KOPT-K1 (cell line): Measurements from ENCODE around the gene CRTAC1.

ENCODE experiments used
- H3K27ac ChIP-seq: fragments of 200-600 bp; sonication (generic); 2 replicates; pipeline ENCODE4 v1.5.1; 2016; ENCODE audit warnings: antibody characterized with exemption, mild to moderate bottlenecking, low read depth, low read length; ENCODE audit not compliant: poor library complexity, severe bottlenecking
- H3K36me3 ChIP-seq: fragments of 200-600 bp; sonication (generic); 2 replicates; pipeline ENCODE4 v1.5.1; 2017; ENCODE audit warnings: antibody characterized with exemption, mild to moderate bottlenecking, low read length, moderate library complexity; ENCODE audit not compliant: insufficient read depth
- H3K9me3 ChIP-seq: fragments of 200-600 bp; sonication (generic); 2 replicates; pipeline ENCODE4 v1.5.1; 2017; ENCODE audit warnings: antibody characterized with exemption, low read length, mild to moderate bottlenecking; ENCODE audit not compliant: insufficient read depth, poor library complexity, severe bottlenecking

The CRTAC1 gene

GRCh38 chr10:97969538-97970079 is 60.8 kb downstream of the CRTAC1 start:
- Histone ChIP-seq H3K27ac (no peak overlapping the region), H3K36me3 (no peaks in the 10 kb centered on the region), H3K9me3 (no peaks in the 10 kb centered on the region)

GRCh38 chr10:97964748-97965147 is 65.7 kb downstream of the CRTAC1 start:
- Histone ChIP-seq H3K9me3 (no peaks in the 10 kb centered on the region), H3K36me3 (no peaks in the 10 kb centered on the region), H3K27ac (no peak overlapping the region)

GRCh38 chr10:97961945-97962344 is 68.5 kb downstream of the CRTAC1 start:
- H3K36me3 ChIP-seq = no peaks in the 10 kb centered on the region
- no peak overlapping the region for H3K27ac ChIP-seq
- no peaks in the 10 kb centered on the region for H3K9me3 ChIP-seq

- Histone ChIP-seq H3K27ac (no peak overlapping the region), H3K36me3 (no peaks in the 10 kb centered on the region), H3K9me3 (no peaks in the 10 kb centered on the region)
Measured at GRCh38 chr10:97960269-97961056, 70.0 kb downstream of the CRTAC1 start.

GRCh38 chr10:97949462-97949861 is 81.0 kb downstream of the CRTAC1 start:
- Histone ChIP-seq H3K36me3 (no peaks in the 10 kb centered on the region), H3K9me3 (peaks cover 13% of the 10 kb centered on the region), H3K27ac (no peak overlapping the region)

GRCh38 chr10:97948822-97949221 is 81.6 kb downstream of the CRTAC1 start:
- Histone ChIP-seq H3K36me3 (no peaks in the 10 kb centered on the region), H3K27ac (no peak overlapping the region), H3K9me3 (peaks cover 13% of the 10 kb centered on the region)

GRCh38 chr10:97944772-97945171 is 85.6 kb downstream of the CRTAC1 start:
- Histone ChIP-seq H3K27ac (no peak overlapping the region), H3K9me3 (peaks cover 13% of the 10 kb centered on the region)

GRCh38 chr10:97943294-97943693 is 87.1 kb downstream of the CRTAC1 start:
- peaks cover 4% of the 10 kb centered on the region for H3K9me3 ChIP-seq
- no peaks in the 10 kb centered on the region for H3K36me3 ChIP-seq
- H3K27ac ChIP-seq = no peak overlapping the region

More at GRCh38 chr10:97944772-97945171, 85.6 kb downstream of the CRTAC1 start:
- H3K36me3 ChIP-seq = no peaks in the 10 kb centered on the region

- Histone ChIP-seq H3K36me3 (no peaks in the 10 kb centered on the region), H3K27ac (no peak overlapping the region), H3K9me3 (no peaks in the 10 kb centered on the region)
Measured at GRCh38 chr10:97940534-97940933, 89.9 kb downstream of the CRTAC1 start.

GRCh38 chr10:97939446-97939990 is 90.9 kb downstream of the CRTAC1 start:
- Histone ChIP-seq H3K9me3 (no peaks in the 10 kb centered on the region), H3K36me3 (no peaks in the 10 kb centered on the region), H3K27ac (no peak overlapping the region)

- H3K27ac ChIP-seq = no peak overlapping the region
Measured at GRCh38 chr10:97937928-97938327, 92.5 kb downstream of the CRTAC1 start.

GRCh38 chr10:97937054-97937453 is 93.4 kb downstream of the CRTAC1 start:
- Histone ChIP-seq H3K9me3 (no peaks in the 10 kb centered on the region), H3K27ac (no peak overlapping the region), H3K36me3 (no peaks in the 10 kb centered on the region)

More at GRCh38 chr10:97937928-97938327, 92.5 kb downstream of the CRTAC1 start:
- no peaks in the 10 kb centered on the region for H3K36me3 ChIP-seq
- no peaks in the 10 kb centered on the region for H3K9me3 ChIP-seq

- no peaks in the 10 kb centered on the region for H3K36me3 ChIP-seq
- no peaks in the 10 kb centered on the region for H3K9me3 ChIP-seq
- no peak overlapping the region for H3K27ac ChIP-seq
Measured at GRCh38 chr10:97936126-97936525, 94.3 kb downstream of the CRTAC1 start.

- Histone ChIP-seq H3K9me3 (no peaks in the 10 kb centered on the region), H3K36me3 (no peaks in the 10 kb centered on the region), H3K27ac (no peak overlapping the region)
Measured at GRCh38 chr10:97932932-97933530, 97.4 kb downstream of the CRTAC1 start.

- no peak overlapping the region for H3K27ac ChIP-seq
- H3K9me3 ChIP-seq = no peaks in the 10 kb centered on the region
- no peaks in the 10 kb centered on the region for H3K36me3 ChIP-seq
Measured at GRCh38 chr10:97931041-97931440, 99.4 kb downstream of the CRTAC1 start.
